ENCODE results near the gene ZGPAT. TPM values are rescaled to one million over a fixed set of nuclear protein-coding genes. Genes with fewer than 3 reads are reported as not detected.

The ZGPAT gene
- total and polyA plus RNA-seq, 2 donors (not counting 1 experiment from before 2014, with no cell fraction given), result 46.1 to 62.1 TPM

DNA sequence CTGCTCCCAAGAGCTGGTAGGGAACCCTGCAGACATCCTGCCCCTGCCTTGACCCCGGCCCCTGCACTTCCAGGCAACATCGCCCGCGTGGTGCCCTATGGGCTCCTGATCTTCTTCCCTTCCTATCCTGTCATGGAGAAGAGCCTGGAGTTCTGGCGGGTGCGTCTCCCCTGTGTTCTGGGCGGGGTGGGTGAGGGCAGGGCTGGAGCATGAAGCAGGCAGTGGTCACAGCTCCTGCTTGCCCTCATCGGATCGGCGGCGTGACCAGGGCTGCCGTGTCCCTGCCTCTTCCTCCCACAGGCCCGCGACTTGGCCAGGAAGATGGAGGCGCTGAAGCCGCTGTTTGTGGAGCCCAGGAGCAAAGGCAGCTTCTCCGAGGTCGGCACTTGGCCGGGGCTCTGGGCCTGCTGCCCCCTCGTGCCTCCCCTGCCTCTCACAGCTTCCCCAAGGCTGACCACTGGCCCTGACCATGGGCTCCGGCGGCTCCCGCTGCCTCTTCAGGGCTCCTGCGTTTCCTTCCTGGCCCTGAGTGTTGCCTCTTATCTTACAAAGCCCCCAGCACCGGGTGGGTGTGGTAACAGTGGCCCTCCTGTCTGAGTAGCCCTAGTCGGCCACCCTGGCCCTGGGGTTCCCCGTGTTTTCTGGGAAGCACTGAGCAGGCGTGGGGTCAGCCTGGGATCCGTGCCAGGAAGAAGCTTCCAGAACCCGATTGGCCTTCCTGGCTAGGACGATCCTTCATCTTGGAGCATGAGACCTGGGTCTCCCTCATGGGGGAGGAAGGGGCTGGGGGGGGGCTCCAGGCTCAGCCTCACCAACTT, 19.4 kb upstream of the ZGPAT start:
- no peak overlapping the region for H3K9ac ChIP-seq (ENCODE audit: low read length)
- H3K27me3 ChIP-seq (replicated peaks in 1 of 4; ENCODE audit: control extremely low read depth in 1 of 4, control insufficient read depth in 3 of 4, insufficient read depth in 4 of 4, low read length in 3 of 4), result peaks cover 0 to 2% (median 0%) of the 10 kb centered on the region in 4 experiments
- Mint-ChIP-seq H3K27ac (no peak overlapping the region), H3K9me3 (ENCODE audit: insufficient read depth) (no peaks in the 10 kb centered on the region), H3K4me3 (no peak overlapping the region), H3K27me3 (no peaks in the 10 kb centered on the region), H3K4me1 (peaks cover 3% of the 10 kb centered on the region)
- CTCF ChIA-PET, result no interaction called here
- intact Hi-C loops (cut with micrococcal nuclease), result no loop called here
- no peak for TF ChIP-seq EZH2 (IDR thresholded peaks at IDR 0.05; ENCODE audit: borderline replicate concordance, insufficient read depth, low read depth, low read length, poor library complexity, severe bottlenecking)
- TF ChIP-seq, protein P1, sequence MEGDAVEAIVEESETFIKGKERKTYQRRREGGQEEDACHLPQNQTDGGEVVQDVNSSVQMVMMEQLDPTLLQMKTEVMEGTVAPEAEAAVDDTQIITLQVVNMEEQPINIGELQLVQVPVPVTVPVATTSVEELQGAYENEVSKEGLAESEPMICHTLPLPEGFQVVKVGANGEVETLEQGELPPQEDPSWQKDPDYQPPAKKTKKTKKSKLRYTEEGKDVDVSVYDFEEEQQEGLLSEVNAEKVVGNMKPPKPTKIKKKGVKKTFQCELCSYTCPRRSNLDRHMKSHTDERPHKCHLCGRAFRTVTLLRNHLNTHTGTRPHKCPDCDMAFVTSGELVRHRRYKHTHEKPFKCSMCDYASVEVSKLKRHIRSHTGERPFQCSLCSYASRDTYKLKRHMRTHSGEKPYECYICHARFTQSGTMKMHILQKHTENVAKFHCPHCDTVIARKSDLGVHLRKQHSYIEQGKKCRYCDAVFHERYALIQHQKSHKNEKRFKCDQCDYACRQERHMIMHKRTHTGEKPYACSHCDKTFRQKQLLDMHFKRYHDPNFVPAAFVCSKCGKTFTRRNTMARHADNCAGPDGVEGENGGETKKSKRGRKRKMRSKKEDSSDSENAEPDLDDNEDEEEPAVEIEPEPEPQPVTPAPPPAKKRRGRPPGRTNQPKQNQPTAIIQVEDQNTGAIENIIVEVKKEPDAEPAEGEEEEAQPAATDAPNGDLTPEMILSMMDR (IDR thresholded peaks at IDR 0.05), result no peak
- no peak overlapping the region for H3K27ac ChIP-seq (ENCODE audit: low read length in 2 of 2)
- H3K4me1 ChIP-seq (ENCODE audit: control insufficient read depth in 2 of 2, insufficient read depth in 2 of 2, low read length in 2 of 2), result peaks cover 0 to 14% of the 10 kb centered on the region in 2 donors
- no peaks in the 10 kb centered on the region for H3K36me3 ChIP-seq (replicated peaks in 1 of 2; ENCODE audit: control extremely low read depth in 1 of 2, control insufficient read depth in 1 of 2, extremely low read depth in 1 of 2, insufficient read depth in 2 of 2, low read length in 1 of 2)
- 90% methylated on average over 31 of the region's 31 CpGs for WGBS (ENCODE audit: insufficient coverage)
- no peaks in the 10 kb centered on the region for H3K79me2 ChIP-seq (ENCODE audit: control insufficient read depth, insufficient read depth, low read length)
- ATAC-seq (ENCODE audit: low read depth), result no peak
- no peak overlapping the region for H3K4me2 ChIP-seq (replicated peaks; ENCODE audit: low read depth, low read length, poor library complexity, severe bottlenecking)
- H3K9me3 ChIP-seq (ENCODE audit: control extremely low read depth in 1 of 3, control insufficient read depth in 2 of 3, insufficient read depth in 1 of 3, low read length in 2 of 3), result peaks cover 0 to 3% (median 0%) of the 10 kb centered on the region in 3 donors
- no peak overlapping the region for H3K4me3 ChIP-seq (ENCODE audit: control extremely low read depth in 1 of 5, extremely low read depth in 1 of 5, insufficient read depth in 1 of 5, low read depth in 2 of 5, low read length in 4 of 5)
- no peak overlapping the region for H2AFZ ChIP-seq (ENCODE audit: insufficient read depth, low read depth, low read length, poor library complexity, severe bottlenecking)
- no peaks in the 10 kb centered on the region for H4K20me1 ChIP-seq (ENCODE audit: control insufficient read depth, insufficient read depth, low read length, poor library complexity, severe bottlenecking)
- POLR2A ChIA-PET, result interaction anchor here (0.6 kb wide), 1 partner anchor 163 kb away, joined by 4 read pairs; no protein-coding TSS in a partner anchor
- no peak for DNase-seq
